HEK293 (cell line): ENCODE results near the gene SPATA6L.
A peak's percentile ranks its signal among the peaks of the same experiment; 100 is the strongest.

ENCODE experiments used
- GLI4 ChIP-seq: fragments of 450-650 bp; formaldehyde crosslinking; IDR thresholded peaks from 2 replicates; pipeline ENCODE4 v1.5.1; 2016; ENCODE audit warnings: missing biosample characterization, missing genetic modification characterization
- HIC1 ChIP-seq: fragments of 450-650 bp; formaldehyde crosslinking; IDR thresholded peaks from 2 replicates; pipeline ENCODE4 v1.5.1; 2016; ENCODE audit warnings: missing biosample characterization, missing genetic modification characterization
- IKZF3 ChIP-seq: fragments of 450-650 bp; IDR thresholded peaks from 2 replicates; pipeline ENCODE4 v1.5.0; 2018; ENCODE audit warnings: missing biosample characterization, mild to moderate bottlenecking, missing genetic modification characterization, moderate library complexity
- PATZ1 ChIP-seq: fragments of 450-650 bp; formaldehyde crosslinking; IDR thresholded peaks from 2 replicates; pipeline ENCODE4 v1.5.1; 2016; ENCODE audit warnings: missing biosample characterization, missing genetic modification characterization
- YY1 ChIP-seq: fragments of 450-650 bp; formaldehyde crosslinking; IDR thresholded peaks from 2 replicates; pipeline ENCODE4 v1.5.1; 2018; ENCODE audit warnings: missing biosample characterization, missing genetic modification characterization
- ZBTB17 ChIP-seq: fragments of 450-650 bp; formaldehyde crosslinking; IDR thresholded peaks from 2 replicates; pipeline ENCODE4 v1.5.1; 2016; ENCODE audit warnings: missing biosample characterization, missing genetic modification characterization
- ZBTB20 ChIP-seq: fragments of 450-650 bp; formaldehyde crosslinking; IDR thresholded peaks from 2 replicates; pipeline ENCODE4 v1.5.1; 2016; ENCODE audit warnings: missing biosample characterization, missing genetic modification characterization
- ZFP37 ChIP-seq: fragments of 450-650 bp; formaldehyde crosslinking; IDR thresholded peaks from 2 replicates; pipeline ENCODE4 v1.5.1; 2016; ENCODE audit warnings: missing biosample characterization, missing genetic modification characterization
- ZIC2 ChIP-seq: fragments of 450-650 bp; formaldehyde crosslinking; IDR thresholded peaks from 2 replicates; pipeline ENCODE4 v1.5.1; 2016; ENCODE audit warnings: missing biosample characterization, missing genetic modification characterization
- ZNF10 ChIP-seq: fragments of 450-650 bp; formaldehyde crosslinking; IDR thresholded peaks from 2 replicates; pipeline ENCODE4 v1.5.1; 2017; ENCODE audit warnings: missing biosample characterization, missing genetic modification characterization
- ZNF140 ChIP-seq: fragments of 450-650 bp; formaldehyde crosslinking; IDR thresholded peaks from 2 replicates; pipeline ENCODE4 v1.5.1; 2016; ENCODE audit warnings: missing biosample characterization, missing genetic modification characterization
- ZNF175 ChIP-seq: fragments of 450-650 bp; formaldehyde crosslinking; IDR thresholded peaks from 2 replicates; pipeline ENCODE4 v1.5.1; 2016; ENCODE audit warnings: missing biosample characterization, missing genetic modification characterization
- ZNF184 ChIP-seq: fragments of 450-650 bp; IDR thresholded peaks from 2 replicates; pipeline ENCODE4 v1.5.1; 2018; ENCODE audit warnings: missing biosample characterization, mild to moderate bottlenecking, missing genetic modification characterization
- ZNF202 ChIP-seq: fragments of 450-650 bp; formaldehyde crosslinking; IDR thresholded peaks from 2 replicates; pipeline ENCODE4 v1.5.1; 2016; ENCODE audit warnings: missing biosample characterization, missing genetic modification characterization, borderline replicate concordance
- ZNF24 ChIP-seq: fragments of 450-650 bp; formaldehyde crosslinking; IDR thresholded peaks from 2 replicates; pipeline ENCODE4 v1.5.1; 2016; ENCODE audit warnings: missing biosample characterization, missing genetic modification characterization
- ZNF311 ChIP-seq: fragments of 450-650 bp; formaldehyde crosslinking; IDR thresholded peaks from 2 replicates; pipeline ENCODE4 v1.5.1; 2017; ENCODE audit warnings: missing biosample characterization, missing genetic modification characterization, borderline replicate concordance
- ZNF341 ChIP-seq: fragments of 450-650 bp; formaldehyde crosslinking; IDR thresholded peaks from 2 replicates; pipeline ENCODE4; 2016; ENCODE audit warnings: low read depth, missing biosample characterization, missing genetic modification characterization
- ZNF350 ChIP-seq: fragments of 450-650 bp; formaldehyde crosslinking; IDR thresholded peaks from 2 replicates; pipeline ENCODE4 v1.5.0; 2017; ENCODE audit warnings: missing biosample characterization, mild to moderate bottlenecking, missing genetic modification characterization
- ZNF354C ChIP-seq: fragments of 450-650 bp; formaldehyde crosslinking; IDR thresholded peaks from 2 replicates; pipeline ENCODE4 v1.5.1; 2016; ENCODE audit warnings: missing biosample characterization, missing genetic modification characterization, low read depth, borderline replicate concordance
- ZNF362 ChIP-seq: fragments of 450-650 bp; formaldehyde crosslinking; IDR thresholded peaks from 2 replicates; pipeline ENCODE4 v1.5.1; 2016; ENCODE audit warnings: missing biosample characterization, missing genetic modification characterization
- ZNF366 ChIP-seq: fragments of 450-650 bp; formaldehyde crosslinking; conservative IDR thresholded peaks from 2 replicates; pipeline ENCODE4 v1.5.1; 2016; ENCODE audit warnings: missing biosample characterization, missing genetic modification characterization
- ZNF48 ChIP-seq: fragments of 450-650 bp; formaldehyde crosslinking; IDR thresholded peaks from 2 replicates; pipeline ENCODE4 v1.5.1; 2016; ENCODE audit warnings: missing biosample characterization, missing genetic modification characterization
- ZNF510 ChIP-seq: fragments of 450-650 bp; formaldehyde crosslinking; IDR thresholded peaks from 2 replicates; pipeline ENCODE4 v1.5.1; 2018; ENCODE audit warnings: mild to moderate bottlenecking, missing genetic modification characterization, missing biosample characterization; ENCODE audit not compliant: insufficient replicate concordance
- ZNF610 ChIP-seq: fragments of 450-650 bp; formaldehyde crosslinking; IDR thresholded peaks from 2 replicates; pipeline ENCODE4 v1.5.1; 2016; ENCODE audit warnings: missing biosample characterization, missing genetic modification characterization, borderline replicate concordance
- ZNF623 ChIP-seq: fragments of 450-650 bp; formaldehyde crosslinking; IDR thresholded peaks from 2 replicates; pipeline ENCODE4 v1.5.1; 2016; ENCODE audit warnings: missing biosample characterization, missing genetic modification characterization
- ZNF624 ChIP-seq: fragments of 450-650 bp; formaldehyde crosslinking; IDR thresholded peaks from 2 replicates; pipeline ENCODE4 v1.5.1; 2017; ENCODE audit warnings: missing biosample characterization, missing genetic modification characterization
- ZNF658 ChIP-seq: fragments of 450-650 bp; formaldehyde crosslinking; IDR thresholded peaks from 2 replicates; pipeline ENCODE4; 2016; ENCODE audit warnings: missing biosample characterization, missing genetic modification characterization
- ZNF677 ChIP-seq: fragments of 450-650 bp; IDR thresholded peaks from 2 replicates; pipeline ENCODE4 v1.5.0; 2018; ENCODE audit warnings: missing biosample characterization, mild to moderate bottlenecking, missing genetic modification characterization, moderate library complexity
- ZNF701 ChIP-seq: fragments of 450-650 bp; formaldehyde crosslinking; IDR thresholded peaks from 2 replicates; pipeline ENCODE4 v1.5.1; 2016; ENCODE audit warnings: missing biosample characterization, missing genetic modification characterization
- ZNF792 ChIP-seq: fragments of 450-650 bp; formaldehyde crosslinking; IDR thresholded peaks from 2 replicates; pipeline ENCODE4 v1.5.1; 2016; ENCODE audit warnings: missing biosample characterization, missing genetic modification characterization
- ZSCAN23 ChIP-seq: fragments of 450-650 bp; formaldehyde crosslinking; IDR thresholded peaks from 2 replicates; pipeline ENCODE4 v1.5.1; 2016; ENCODE audit warnings: missing biosample characterization, missing genetic modification characterization
- TF ChIP-seq, protein P1 (sequence below): fragments of 450-650 bp; formaldehyde crosslinking; IDR thresholded peaks from 2 replicates; pipeline ENCODE4 v1.5.1; 2016; ENCODE audit warnings: missing biosample characterization, missing genetic modification characterization

Gene SPATA6L

GRCh38 chr9:4662108-4662988 lies 3.9 kb downstream of the SPATA6L start, which contains the start of gene PLPP6 (continued):
- no peak for TF ChIP-seq PATZ1 (tag by site-specific recombination)
- TF ChIP-seq ZBTB20 (tag by site-specific recombination): peak; percentile 84
- no peak for TF ChIP-seq ZNF10 (tag by site-specific recombination)
- TF ChIP-seq GLI4 (tag by site-specific recombination): no peak
- TF ChIP-seq YY1: 0 out of 2 replicates have a peak, but pooled peaks have one; percentile 12
- TF ChIP-seq ZNF792 (tag by site-specific recombination): no peak
- TF ChIP-seq ZNF202 (tag by site-specific recombination): no peak
- TF ChIP-seq ZNF366 (tag by site-specific recombination): peak; percentile 69
- no peak for TF ChIP-seq ZNF623 (tag by site-specific recombination)
- no peak for TF ChIP-seq ZNF48 (tag by site-specific recombination)
- no peak for TF ChIP-seq ZSCAN23 (tag by site-specific recombination)
- no peak for TF ChIP-seq ZNF677 (tag by site-specific recombination)
- TF ChIP-seq ZNF362 (tag by site-specific recombination): no peak
- TF ChIP-seq ZIC2 (tag by site-specific recombination): no peak; the same call in 1 of the 2 replicates
- no peak for TF ChIP-seq ZNF354C (tag by site-specific recombination)
- TF ChIP-seq ZNF341: peak; percentile 100
- no peak; the same call in 1 of the 2 replicates for TF ChIP-seq ZBTB17 (tag by site-specific recombination)
- no peak for TF ChIP-seq ZNF610
- no peak for TF ChIP-seq ZNF311 (tag by site-specific recombination)
- TF ChIP-seq IKZF3: peak; percentile 93
- TF ChIP-seq, protein P1, sequence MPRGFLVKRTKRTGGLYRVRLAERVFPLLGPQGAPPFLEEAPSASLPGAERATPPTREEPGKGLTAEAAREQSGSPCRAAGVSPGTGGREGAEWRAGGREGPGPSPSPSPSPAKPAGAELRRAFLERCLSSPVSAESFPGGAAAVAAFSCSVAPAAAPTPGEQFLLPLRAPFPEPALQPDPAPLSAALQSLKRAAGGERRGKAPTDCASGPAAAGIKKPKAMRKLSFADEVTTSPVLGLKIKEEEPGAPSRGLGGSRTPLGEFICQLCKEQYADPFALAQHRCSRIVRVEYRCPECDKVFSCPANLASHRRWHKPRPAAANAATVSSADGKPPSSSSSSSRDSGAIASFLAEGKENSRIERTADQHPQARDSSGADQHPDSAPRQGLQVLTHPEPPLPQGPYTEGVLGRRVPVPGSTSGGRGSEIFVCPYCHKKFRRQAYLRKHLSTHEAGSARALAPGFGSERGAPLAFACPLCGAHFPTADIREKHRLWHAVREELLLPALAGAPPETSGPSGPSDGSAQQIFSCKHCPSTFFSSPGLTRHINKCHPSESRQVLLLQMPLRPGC (tag by site-specific recombination): no peak
- no peak for TF ChIP-seq HIC1 (tag by site-specific recombination)
- no peak for TF ChIP-seq ZNF24 (tag by site-specific recombination)
- no peak for TF ChIP-seq ZNF624 (tag by site-specific recombination)
- no peak for TF ChIP-seq ZNF510 (tag by site-specific recombination)
- no peak for TF ChIP-seq ZNF140
- TF ChIP-seq ZNF184: no peak
- no peak for TF ChIP-seq ZFP37
- TF ChIP-seq ZNF350 (tag by site-specific recombination): no peak
- TF ChIP-seq ZNF658 (tag by site-specific recombination): no peak
- no peak for TF ChIP-seq ZNF701 (tag by site-specific recombination)
- no peak for TF ChIP-seq ZNF175 (tag by site-specific recombination)
